HG03097 (cell line): ENCODE results near the gene FHIT.

Experiments used
- ATAC-seq: cut with Tn5 transposase; IDR thresholded peaks from one replicate; pipeline ENCODE4 v1.9.1; 2021; ENCODE audit not compliant: unreplicated experiment, low FRiP score

Gene FHIT

DNA sequence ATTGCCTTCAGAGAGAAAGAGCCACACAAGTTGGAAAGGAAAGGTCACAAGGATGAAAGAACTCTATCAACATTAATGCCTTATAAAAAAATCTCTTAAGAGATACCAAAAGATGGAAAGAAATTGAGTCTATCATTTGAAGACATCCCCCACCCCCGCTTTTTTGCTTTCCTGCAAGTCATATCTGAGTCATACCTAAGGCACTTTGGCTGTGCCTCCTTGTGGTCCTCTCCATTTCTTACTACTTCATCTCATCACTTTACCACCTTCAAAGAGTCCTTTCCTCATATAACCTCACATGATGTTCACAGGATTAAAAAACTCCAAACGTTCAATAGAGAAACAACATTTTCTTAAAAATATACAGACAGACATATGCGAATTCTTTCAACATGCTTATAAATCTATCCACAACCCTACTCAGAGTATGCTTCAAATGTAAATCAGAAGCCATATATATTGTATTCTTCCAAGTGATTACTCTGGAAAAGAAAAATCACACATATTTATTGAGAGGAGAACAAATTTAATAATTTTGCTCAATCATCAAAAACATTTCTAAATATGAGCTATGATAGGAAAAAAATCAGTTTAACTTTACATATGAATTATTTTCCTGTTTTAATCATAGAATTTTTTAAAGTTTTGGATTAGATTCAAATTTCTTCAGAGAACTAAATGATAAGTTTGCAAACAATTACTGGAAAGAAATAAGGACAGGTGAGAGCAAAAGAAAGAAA, 1197.6 kb downstream of the FHIT start:
- ATAC-seq: no peak

- ATAC-seq: no peak
These were observed 1202.8 kb downstream of the FHIT start for GRCh38 chr3:60048447-60048848.

- ATAC-seq: no peak
These were observed 1203.6 kb downstream of the FHIT start for GRCh38 chr3:60047426-60048200.

- ATAC-seq: no peak
These were observed 1205.0 kb downstream of the FHIT start for GRCh38 chr3:60046210-60046609.

GRCh38 chr3:60045686-60046085, 1205.6 kb downstream of the FHIT start:
- ATAC-seq: no peak

- no peak for ATAC-seq
These were observed 1214.4 kb downstream of the FHIT start for GRCh38 chr3:60036803-60037202.

- no peak for ATAC-seq
These were observed 1217.3 kb downstream of the FHIT start for GRCh38 chr3:60033901-60034453.

DNA sequence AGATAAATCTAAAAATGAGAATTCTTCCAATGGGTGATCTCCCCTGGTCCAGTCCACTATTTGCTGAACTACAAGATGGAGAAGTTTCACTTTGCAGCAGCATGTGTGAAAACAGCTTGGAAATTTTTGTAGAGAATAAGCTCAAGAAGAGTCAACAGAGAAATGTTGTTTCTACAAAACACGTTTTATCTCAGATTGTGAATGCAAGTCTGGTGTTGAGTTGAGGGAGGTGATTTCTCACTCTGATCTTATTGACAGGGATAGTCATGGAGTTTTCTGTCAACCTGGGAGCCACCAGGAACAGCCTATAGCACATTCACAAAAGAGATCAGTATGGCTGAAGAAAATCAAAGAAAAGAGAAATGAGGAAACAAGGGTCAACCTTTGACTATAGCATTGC, 1220.3 kb downstream of the FHIT start:
- no peak for ATAC-seq

DNA sequence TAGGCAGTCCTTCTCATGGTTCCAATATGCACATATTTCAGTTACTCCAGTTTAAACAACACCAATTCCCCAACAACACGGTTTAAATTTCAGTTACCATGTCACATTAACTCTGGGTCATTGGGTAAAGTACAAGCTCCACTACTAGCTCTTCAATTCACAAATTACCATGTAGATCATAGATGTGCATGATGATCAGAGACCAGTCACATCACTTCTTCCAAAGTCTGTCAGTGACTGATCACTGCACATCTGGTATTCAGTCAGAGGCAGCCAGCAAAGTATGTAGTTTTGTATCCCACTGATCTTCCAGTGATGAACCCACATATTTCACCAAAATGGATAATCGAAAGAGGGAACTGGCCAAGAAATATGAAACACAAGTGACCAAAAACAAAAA, 1223.0 kb downstream of the FHIT start:
- no peak for ATAC-seq

DNA sequence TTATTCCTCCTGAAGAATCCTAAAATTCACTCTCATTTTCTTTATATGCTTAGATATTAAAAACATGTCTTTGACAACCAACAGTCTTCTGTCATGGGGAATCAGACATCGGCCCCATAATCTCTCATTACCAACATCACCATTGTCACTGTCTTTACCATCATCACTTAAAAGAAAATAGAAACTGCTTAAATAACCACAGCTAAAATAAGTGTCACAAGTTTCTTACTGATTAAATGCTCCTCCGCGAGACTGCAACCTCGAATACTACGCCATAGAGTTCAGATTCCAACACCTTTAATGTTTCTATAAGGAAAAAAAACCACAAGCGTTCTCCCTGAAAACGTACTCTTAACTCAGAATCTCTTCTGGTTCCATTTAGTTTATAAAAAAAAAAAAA, 1223.9 kb downstream of the FHIT start:
- ATAC-seq: no peak

- ATAC-seq: no peak
These were observed 1225.9 kb downstream of the FHIT start for GRCh38 chr3:60025096-60026050.

- ATAC-seq: no peak
These were observed 1226.9 kb downstream of the FHIT start for GRCh38 chr3:60024400-60024799.

DNA sequence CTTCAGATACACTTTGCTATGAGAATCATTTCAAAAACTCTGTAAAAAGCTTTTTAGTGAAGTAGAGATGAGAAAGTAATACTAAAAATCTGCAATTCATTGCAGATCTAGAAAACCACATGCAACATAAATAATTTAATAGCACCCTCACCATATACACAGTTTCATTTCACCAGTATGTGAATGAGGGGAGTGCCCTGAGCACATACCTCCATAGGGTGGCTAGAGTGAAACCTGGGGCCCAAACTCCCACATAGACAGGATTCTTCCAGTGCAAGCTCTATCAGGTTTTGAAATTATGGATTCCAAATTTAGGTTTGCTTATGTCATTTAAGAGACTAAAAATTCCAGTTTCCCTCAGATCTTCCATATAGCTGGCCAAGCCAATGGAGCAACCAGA, 1228.1 kb downstream of the FHIT start:
- ATAC-seq: no peak

- no peak for ATAC-seq
These were observed 1233.6 kb downstream of the FHIT start for GRCh38 chr3:60017631-60018030.

GRCh38 chr3:60015032-60015705, 1236.1 kb downstream of the FHIT start:
- ATAC-seq: no peak

DNA sequence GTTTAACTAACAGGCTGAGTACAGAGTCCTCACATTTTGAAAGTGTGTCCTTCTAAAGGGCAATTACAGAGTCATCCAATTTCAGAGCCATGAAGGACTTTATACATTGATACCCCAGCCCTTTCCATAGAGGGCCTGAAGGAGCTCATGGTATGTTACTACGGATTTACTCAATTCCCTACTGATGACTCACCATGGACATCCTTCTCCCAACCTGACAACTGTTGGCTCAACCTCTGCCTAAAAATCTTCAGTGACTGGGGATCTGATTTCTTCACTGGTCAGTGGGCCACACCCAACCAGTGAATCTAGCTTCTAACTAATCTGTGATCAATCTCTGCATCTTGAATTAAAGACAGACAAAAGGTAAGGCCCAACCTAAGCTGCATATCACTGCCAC, 1238.0 kb downstream of the FHIT start:
- ATAC-seq: no peak

- ATAC-seq: no peak
These were observed 1240.0 kb downstream of the FHIT start for GRCh38 chr3:60011218-60011617.

GRCh38 chr3:60010781-60011180, 1240.5 kb downstream of the FHIT start:
- ATAC-seq: peak; percentile 96

GRCh38 chr3:60009931-60010478, 1241.2 kb downstream of the FHIT start:
- ATAC-seq: no peak

GRCh38 chr3:60001369-60001768, 1249.9 kb downstream of the FHIT start:
- no peak for ATAC-seq
